Keratinocyte (primary cell): Measurements from ENCODE around the gene PCDHB1. TPM values are rescaled to one million over a fixed set of nuclear protein-coding genes. Genes with fewer than 3 reads are reported as not detected.
"Not testable (repeated sequence)": the region's sequence is repeated elsewhere in the genome, so short reads cannot be mapped to it uniquely, and the experiment has no call there.

ENCODE experiments used
- DNase-seq: peaks from one replicate; pipeline ENCODE4 v3.0.0-alpha.2; 2011; ENCODE audit warnings: low read depth, missing footprints, low spot score
- FAIRE-seq: peaks from 2 replicates; lab custom pipeline; 2011; peaks lifted over from hg19 to GRCh38; lab: Jason Lieb, UNC
- H2AFZ ChIP-seq: 2 replicates; pipeline ENCODE4 v1.6.0; 2012; ENCODE audit warnings: low read length, control low read depth, inconsistent platforms; ENCODE audit not compliant: control insufficient read depth
- H3K27ac ChIP-seq: 2 replicates; pipeline ENCODE4 v1.5.1; 2011; ENCODE audit warnings: low read length; ENCODE audit not compliant: control insufficient read depth, insufficient read depth
- H3K27me3 ChIP-seq: 3 replicates; pipeline ENCODE4 v1.6.0; 2011; ENCODE audit warnings: low read length; ENCODE audit not compliant: control insufficient read depth, insufficient read depth; ENCODE audit errors: extremely low read depth
- H3K36me3 ChIP-seq, 2 experiments: 2 replicates in 1 of 2; 3 replicates in 1 of 2; pipeline ENCODE4 v1.5.1; 2011; ENCODE audit warnings: low read length in 2 of 2, mild to moderate bottlenecking in 1 of 2; ENCODE audit not compliant: control insufficient read depth in 2 of 2, insufficient read depth in 2 of 2; ENCODE audit errors: extremely low read depth in 1 of 2
- H3K4me1 ChIP-seq: 3 replicates; pipeline ENCODE4 v1.5.1; 2011; ENCODE audit warnings: low read length; ENCODE audit not compliant: control insufficient read depth, insufficient read depth; ENCODE audit errors: extremely low read depth
- H3K4me2 ChIP-seq: 3 replicates; pipeline ENCODE4 v1.6.0; 2011; ENCODE audit warnings: low read depth, low read length; ENCODE audit not compliant: control insufficient read depth, insufficient read depth; ENCODE audit errors: extremely low read depth
- H3K4me3 ChIP-seq, 3 experiments: fragments of 200-600 bp in 1 of 3; sonication (generic) in 1 of 3; 2 replicates in 2 of 3; 3 replicates in 1 of 3; pipeline ENCODE4 v1.5.1; 2011 to 2016; ENCODE audit warnings: low read length in 3 of 3, mild to moderate bottlenecking in 3 of 3, control low read depth in 2 of 3, inconsistent platforms in 1 of 3, low read depth in 1 of 3, mixed read lengths in 1 of 3, mixed run types in 1 of 3, moderate library complexity in 1 of 3; ENCODE audit not compliant: control insufficient read depth in 2 of 3, insufficient read depth in 2 of 3; ENCODE audit errors: extremely low read depth in 1 of 3
- H3K79me2 ChIP-seq: 2 replicates; pipeline ENCODE4 v1.6.0; 2012; ENCODE audit warnings: low read length; ENCODE audit not compliant: control insufficient read depth, insufficient read depth
- H3K9ac ChIP-seq: 3 replicates; pipeline ENCODE4 v1.6.0; 2011; ENCODE audit warnings: low read length; ENCODE audit not compliant: control insufficient read depth, insufficient read depth; ENCODE audit errors: extremely low read depth
- H3K9me1 ChIP-seq: 3 replicates; pipeline ENCODE4 v1.6.0; 2011; ENCODE audit warnings: low read length; ENCODE audit not compliant: control insufficient read depth, insufficient read depth; ENCODE audit errors: extremely low read depth
- H3K9me3 ChIP-seq: 2 replicates; pipeline ENCODE4 v1.5.1; 2012; ENCODE audit warnings: low read depth, low read length; ENCODE audit not compliant: control insufficient read depth
- H4K20me1 ChIP-seq: 3 replicates; pipeline ENCODE4 v1.6.0; 2011; ENCODE audit warnings: low read length; ENCODE audit not compliant: control insufficient read depth, insufficient read depth; ENCODE audit errors: extremely low read depth
- CTCF ChIP-seq, 3 experiments: IDR thresholded peaks in 1 of 3; conservative IDR thresholded peaks in 1 of 3; optimal IDR thresholded peaks in 1 of 3; 2 replicates in 2 of 3; 3 replicates in 1 of 3; pipeline versions ENCODE3 to v1.5.1; 2011; ENCODE audit warnings: low read length in 3 of 3, mild to moderate bottlenecking in 3 of 3, moderate library complexity in 2 of 3, control low read depth in 1 of 3, inconsistent platforms in 1 of 3; ENCODE audit not compliant: insufficient read depth in 2 of 3; ENCODE audit errors: extremely low read depth in 1 of 3
- EZH2 ChIP-seq: IDR thresholded peaks from one replicate; pipeline ENCODE4 v1.6.1; 2012; ENCODE audit warnings: inconsistent platforms, mild to moderate bottlenecking, low read length, moderate library complexity
- dilution Hi-C: fragments of 300-500 bp; cut with MboI; formaldehyde crosslinking; loops from one replicate; pipeline ENCODE4 v1.7.0; 2020; ENCODE audit warnings: low sequenced_read_pairs; ENCODE audit not compliant: extremely low pct_ligation_motif_present
- polyA plus RNA-seq, 5 experiments: library from polyadenylated mRNA; depleted of rRNA in 3 of 5; stranded (reverse) in 3 of 5; stranded (forward) in 1 of 5; unstranded in 1 of 5; fragments of >200 nt; gene quantifications; 1 replicate in 1 of 5; 2 replicates in 3 of 5; 3 replicates in 1 of 5; pipeline versions ENCODE4 v1.2.1 to v1.2.3, GENCODE V29; 2011 to 2012; ENCODE audit warnings: missing spikeins in 2 of 5, low read depth in 1 of 5, low replicate concordance in 1 of 5

Gene PCDHB1
- polyA plus RNA-seq, 1 donor (not counting 4 experiments of a cell fraction or from before 2014, with no cell fraction given): not detected

- Histone ChIP-seq H4K20me1 (no peaks in the 10 kb centered on the region), H3K4me1 (no peaks in the 10 kb centered on the region), H3K9me1 (no peaks in the 10 kb centered on the region), H3K4me2 (no peak within 1 kb of the TSS), H3K27ac (no peak within 1 kb of the TSS), H3K27me3 (no peaks in the 10 kb centered on the region), H3K9me3 (peaks cover 2% of the 10 kb centered on the region), H3K4me3 (peak within 1 kb of the TSS in 1 of 3 experiments; percentile 23), H3K79me2 (no peaks in the 10 kb centered on the region), H3K9ac (no peak within 1 kb of the TSS), H2AFZ (peak within 1 kb of the TSS; percentile 37), H3K36me3 (no peaks in the 10 kb centered on the region)
- TF ChIP-seq EZH2 (no peak), CTCF (optimal IDR thresholded peaks at IDR 0.05 in 1 of 3, IDR thresholded peaks at IDR 0.05 in 1 of 3, conservative IDR thresholded peaks at IDR 0.05 in 1 of 3; ENCODE audit: extremely low read depth in 1 of 3, insufficient read depth in 2 of 3, low read length in 3 of 3) (peak in 1 of 3 experiments; percentile 16)
- FAIRE-seq: no peak
- no peak for DNase-seq
- dilution Hi-C loops: no loop called here
Observed at GRCh38 chr5:141094481-141095262, 43.5 kb downstream of the PCDHB1 start, which contains the start of gene PCDHB2. TSS of gene PCDHB2 (plus strand) at chr5:141094615. CDS start at chr5:141094791, 176 bp downstream.

- no peaks in the 10 kb centered on the region for H3K36me3 ChIP-seq
- no peaks in the 10 kb centered on the region for H3K79me2 ChIP-seq
- H3K27me3 ChIP-seq: no peaks in the 10 kb centered on the region
- no peak overlapping the region for H3K9ac ChIP-seq
- no peak overlapping the region for H3K4me2 ChIP-seq
- H4K20me1 ChIP-seq: no peaks in the 10 kb centered on the region
- DNase-seq (no peak), FAIRE-seq (no peak)
- no peak overlapping the region for H3K4me3 ChIP-seq
- no peaks in the 10 kb centered on the region for H3K9me1 ChIP-seq
- no peak overlapping the region for H2AFZ ChIP-seq
- no peaks in the 10 kb centered on the region for H3K4me1 ChIP-seq
- no peak for TF ChIP-seq CTCF (optimal IDR thresholded peaks at IDR 0.05 in 1 of 3, IDR thresholded peaks at IDR 0.05 in 1 of 3, conservative IDR thresholded peaks at IDR 0.05 in 1 of 3; ENCODE audit: extremely low read depth in 1 of 3, insufficient read depth in 2 of 3, low read length in 3 of 3)
- TF ChIP-seq EZH2: no peak
- H3K9me3 ChIP-seq: peaks cover 2% of the 10 kb centered on the region
- dilution Hi-C loops: no loop called here
- no peak overlapping the region for H3K27ac ChIP-seq
Observed at GRCh38 chr5:141095263-141095641, 44.1 kb downstream of the PCDHB1 start.

GRCh38 chr5:141096181-141096580 lies 45.0 kb downstream of the PCDHB1 start:
- H3K79me2 ChIP-seq, H3K9me3 ChIP-seq, DNase-seq, H3K9me1 ChIP-seq, H3K4me3 ChIP-seq, FAIRE-seq, H3K4me2 ChIP-seq, H3K36me3 ChIP-seq, H3K4me1 ChIP-seq, H3K9ac ChIP-seq, H2AFZ ChIP-seq, dilution Hi-C loops, H3K27me3 ChIP-seq, H4K20me1 ChIP-seq, H3K27ac ChIP-seq: not testable (repeated sequence)
